GM21737 (cell line): ENCODE data around the gene PTPN4.

Experiments used
- ATAC-seq: cut with Tn5 transposase; IDR thresholded peaks from one replicate; pipeline ENCODE4 v1.9.1; 2021; ENCODE audit warnings: mild to moderate bottlenecking, moderate library complexity; ENCODE audit not compliant: unreplicated experiment

Gene PTPN4

DNA sequence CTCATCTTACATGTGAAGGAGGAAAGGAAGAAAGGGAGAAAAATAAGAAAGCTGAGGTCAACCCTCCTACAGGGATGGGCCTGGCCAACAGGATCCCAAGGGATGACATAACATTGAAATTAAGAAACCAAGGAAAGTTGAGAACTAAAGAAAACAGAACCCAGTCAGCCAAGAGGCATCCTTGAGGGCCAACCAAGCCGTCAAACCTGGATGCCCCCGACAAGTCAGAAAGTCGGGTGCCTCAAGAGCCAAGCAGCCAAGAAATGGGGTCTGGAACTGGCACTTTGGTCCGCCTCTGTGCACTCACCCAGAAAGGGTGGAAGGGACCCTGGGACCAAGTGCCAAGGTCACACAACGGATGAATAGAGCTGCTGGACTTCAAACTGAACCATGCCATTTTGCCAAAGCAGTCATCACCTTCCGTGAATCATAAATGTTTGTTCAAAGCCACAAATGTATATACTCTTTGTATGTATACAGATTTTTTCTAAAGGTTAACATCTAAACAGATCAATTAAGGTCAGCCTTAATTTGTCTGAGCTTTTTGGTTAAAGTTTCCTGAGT lies 27.0 kb upstream of the PTPN4 start:
- ATAC-seq: no peak

DNA sequence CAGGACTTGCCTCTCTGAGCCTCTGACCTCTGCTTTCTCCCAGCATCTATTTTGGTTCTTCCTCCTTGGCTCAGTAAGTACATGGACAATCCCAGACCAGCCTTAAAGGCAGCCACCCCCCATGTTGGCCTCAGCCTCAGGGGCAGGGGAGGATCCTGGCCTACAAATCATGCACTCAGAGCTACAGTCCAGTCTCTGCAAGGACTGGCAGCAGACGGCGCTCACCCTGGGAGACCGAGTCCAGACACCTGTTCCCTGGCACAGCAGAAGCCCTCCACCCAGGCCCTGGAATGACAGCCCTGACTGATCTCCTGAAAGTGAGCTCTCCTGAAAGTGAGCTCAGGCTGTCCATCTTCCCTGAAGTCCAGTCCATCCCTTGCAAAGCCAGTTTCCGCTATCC lies 25.7 kb upstream of the PTPN4 start:
- no peak for ATAC-seq

DNA sequence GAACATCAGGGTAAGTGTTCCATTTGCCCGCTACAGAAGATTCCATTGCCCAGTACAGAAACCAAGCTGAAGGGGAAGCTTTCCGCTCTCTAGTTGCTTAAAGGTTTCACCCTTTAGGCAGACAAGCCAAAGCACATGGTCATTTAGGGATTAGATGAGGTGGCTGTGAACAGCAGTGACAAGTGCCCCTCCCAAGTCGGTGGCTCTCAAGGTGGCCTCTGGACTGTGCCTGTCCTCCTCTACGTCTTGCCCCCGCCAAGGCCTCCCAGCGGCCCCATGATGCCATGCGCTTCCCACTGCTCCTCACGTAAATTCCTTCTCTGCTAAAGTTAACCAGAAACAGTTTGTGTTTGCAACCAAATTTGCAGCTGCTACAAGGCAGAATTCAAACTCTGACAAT lies 24.2 kb upstream of the PTPN4 start:
- no peak for ATAC-seq

DNA sequence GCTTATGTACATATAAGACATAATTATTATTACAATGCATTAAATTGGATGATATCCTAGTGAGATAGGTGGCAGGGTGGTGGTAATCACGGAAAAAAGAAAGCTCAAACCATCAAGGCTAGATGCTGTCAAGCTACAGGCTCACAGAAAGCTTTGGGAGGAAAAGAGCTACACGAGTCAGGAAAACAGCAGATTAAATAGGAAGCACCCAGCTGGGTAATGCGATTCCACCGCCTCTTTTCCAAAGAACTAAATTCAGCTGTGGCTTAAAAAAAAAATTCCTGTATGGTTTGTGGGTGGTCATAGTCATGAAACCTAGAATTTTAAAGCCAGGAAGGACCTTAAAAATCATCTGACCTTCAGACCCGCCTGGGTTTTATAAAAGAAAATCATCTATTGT lies 23.7 kb upstream of the PTPN4 start:
- no peak for ATAC-seq

DNA sequence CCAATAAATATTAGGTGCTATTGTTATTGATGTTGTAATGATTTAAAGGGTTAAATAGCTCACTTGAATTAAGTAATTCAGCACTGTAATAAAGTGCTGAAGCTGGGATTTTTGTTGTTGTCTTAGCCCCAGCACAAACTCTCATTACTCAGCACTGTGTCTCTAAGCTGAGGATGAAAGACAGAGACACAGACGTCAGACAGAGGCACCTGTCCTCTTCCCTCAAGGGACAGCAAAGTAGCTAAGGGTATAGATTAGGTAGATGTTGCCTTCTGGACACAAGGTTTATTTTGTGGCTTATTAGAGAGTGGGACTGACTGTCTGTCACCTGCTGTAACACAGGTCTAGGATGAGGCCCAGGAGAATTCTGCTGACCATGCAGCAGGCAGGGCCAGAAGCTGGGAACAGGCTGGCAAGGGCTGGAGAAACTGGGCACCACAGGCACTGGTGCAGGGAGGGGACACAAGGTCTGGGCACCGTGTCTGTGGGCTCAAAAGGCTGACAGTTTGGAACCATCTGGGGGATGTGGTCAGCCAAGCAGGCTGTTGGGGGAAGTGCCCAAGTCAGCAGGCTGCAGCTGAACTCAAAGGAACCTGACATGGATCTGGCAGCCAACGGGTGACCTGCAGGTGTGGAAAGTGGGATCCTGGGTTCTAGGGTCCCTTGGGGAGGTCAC lies 20.0 kb upstream of the PTPN4 start:
- ATAC-seq: no peak

DNA sequence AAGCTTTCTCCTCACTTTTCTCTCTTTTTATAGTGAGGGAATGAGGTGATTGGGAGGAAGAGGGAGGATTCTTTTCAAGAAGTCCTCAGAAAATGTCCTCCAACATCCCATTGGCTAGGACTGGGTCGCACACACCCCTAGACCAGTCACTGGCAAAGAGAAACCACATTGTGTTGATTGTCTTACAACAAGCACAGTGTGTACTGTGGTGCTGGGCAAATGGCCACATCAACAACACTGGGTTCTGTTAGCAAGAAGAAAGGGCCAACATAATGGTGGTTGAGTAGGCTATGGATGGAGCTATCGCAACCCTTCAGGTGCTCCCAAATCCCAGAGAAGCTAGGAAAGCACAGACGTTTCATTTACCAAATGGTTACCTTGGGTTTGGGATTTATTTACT lies 18.7 kb upstream of the PTPN4 start:
- ATAC-seq: no peak

DNA sequence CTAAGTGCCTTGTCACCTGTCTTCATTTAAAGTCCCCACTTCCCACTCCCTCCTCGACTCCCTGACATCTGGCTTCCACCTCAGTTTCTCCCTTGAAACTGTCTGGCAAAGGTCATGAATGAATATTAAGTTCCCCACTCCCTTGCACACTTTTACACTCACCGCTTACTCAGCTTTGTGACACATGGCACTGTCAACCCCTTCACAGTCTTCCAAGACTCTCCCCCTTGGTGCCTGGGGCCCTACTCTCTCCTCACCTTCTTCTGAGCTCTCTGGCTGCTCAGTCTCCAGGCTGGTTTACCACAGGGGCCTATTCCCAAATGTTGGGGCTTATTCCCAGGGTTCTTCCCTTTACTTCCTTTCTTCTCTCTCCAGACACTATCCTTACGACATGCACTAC lies 17.9 kb upstream of the PTPN4 start:
- no peak for ATAC-seq

DNA sequence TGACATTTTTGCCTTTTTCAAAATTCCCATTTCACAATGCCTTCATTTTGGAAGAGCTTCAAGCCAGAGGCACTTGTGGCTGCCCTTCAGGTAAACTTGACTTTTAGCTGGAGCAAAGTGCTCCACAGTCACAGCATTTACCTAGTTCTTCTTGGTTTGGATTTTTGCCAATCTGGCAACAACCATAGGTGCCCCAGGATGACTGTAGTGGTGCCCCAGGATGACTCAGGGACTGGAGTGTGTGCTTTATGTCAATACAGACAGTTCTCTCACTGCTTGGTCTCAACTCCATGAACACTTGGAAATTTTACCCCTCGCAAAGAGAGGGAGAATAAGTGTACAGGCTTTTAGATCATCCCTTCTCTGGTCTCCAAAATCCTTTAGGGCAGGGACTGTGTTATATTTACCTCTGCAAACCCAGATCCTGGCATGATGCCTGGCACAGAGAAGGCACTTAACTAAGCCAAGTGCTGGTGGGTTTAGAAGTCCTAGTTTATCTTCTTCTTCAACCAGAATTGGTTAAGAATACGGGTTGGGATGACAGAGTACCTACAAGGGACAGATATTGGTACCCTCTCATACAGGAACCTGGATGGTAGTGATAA lies 15.3 kb upstream of the PTPN4 start:
- no peak for ATAC-seq

DNA sequence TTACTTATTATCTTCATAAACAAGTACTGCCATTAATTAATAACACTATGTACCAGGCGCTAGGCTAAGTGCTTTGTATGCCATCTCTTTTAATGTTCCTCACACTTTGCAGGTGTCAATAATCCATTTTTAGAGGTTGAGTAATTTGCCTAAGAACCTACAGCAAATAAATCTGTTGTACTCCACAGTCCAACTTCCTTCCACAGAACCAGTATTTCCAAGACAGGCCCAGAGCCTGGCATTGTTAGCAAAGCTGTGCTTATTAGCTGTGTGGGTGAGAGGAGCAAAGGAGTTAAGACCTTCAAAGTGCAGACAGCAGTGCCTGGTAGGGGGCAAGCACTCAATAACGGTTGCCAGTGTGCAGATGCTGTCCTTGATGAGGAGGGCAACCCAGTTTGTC lies 14.2 kb upstream of the PTPN4 start:
- no peak for ATAC-seq

DNA sequence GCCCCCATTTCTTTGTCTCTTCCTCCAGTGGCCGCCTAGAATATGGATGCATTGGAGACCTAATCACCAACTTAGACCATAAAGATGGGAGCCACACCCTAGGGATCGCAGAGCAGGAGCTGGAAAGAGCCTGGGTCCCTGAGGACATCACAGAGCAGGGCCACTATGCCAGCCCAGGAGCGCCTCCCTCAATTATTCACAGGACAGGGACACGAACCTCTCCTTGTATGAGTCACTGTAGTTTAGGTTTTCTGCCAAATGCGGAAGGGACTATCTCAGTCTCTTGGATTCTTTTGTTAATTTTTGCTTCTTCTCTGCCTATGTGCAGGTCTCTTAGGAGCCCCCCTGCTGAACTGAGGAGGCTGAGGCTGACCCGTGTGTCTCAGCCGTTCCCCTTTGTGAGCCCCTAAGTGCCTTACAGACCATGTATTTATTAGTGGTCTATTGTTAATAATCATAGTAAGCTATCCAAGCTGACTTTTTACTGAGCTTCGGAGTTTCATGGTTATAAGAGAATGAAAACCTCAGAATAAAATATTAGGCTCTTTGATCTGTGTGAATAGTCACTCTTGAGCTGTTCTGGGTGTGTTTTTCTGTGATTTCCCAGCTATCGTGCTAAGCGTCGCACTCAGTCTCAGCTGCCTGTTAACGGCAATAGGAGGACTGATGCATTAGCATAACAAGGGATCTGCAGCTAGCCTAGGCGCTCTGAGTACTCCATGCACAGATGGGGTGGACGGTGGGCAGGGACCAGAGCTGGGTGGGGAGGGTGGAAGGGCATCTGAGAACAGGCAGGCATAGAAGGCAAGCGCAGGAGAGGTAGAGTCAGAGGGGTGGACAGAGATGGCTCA lies 12.7 kb upstream of the PTPN4 start:
- no peak for ATAC-seq

DNA sequence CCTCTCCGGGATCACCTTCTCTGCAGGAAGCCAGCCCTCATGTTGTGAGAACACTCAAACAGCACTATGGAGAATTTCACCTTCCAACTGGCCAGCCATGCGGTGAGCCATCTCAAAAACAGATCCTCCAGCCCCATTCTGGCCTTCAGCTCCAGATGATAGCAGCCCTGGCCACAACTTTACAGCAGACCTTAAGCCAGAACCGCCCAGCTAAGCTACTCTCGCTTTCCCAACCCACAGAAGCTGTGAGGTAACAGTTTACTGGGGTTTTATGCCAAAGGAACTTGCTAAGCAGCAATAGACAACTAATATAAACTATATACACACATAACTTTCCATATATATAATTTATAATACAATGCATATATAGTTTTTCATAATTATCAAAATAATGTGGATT lies 11.6 kb upstream of the PTPN4 start:
- ATAC-seq: no peak

DNA sequence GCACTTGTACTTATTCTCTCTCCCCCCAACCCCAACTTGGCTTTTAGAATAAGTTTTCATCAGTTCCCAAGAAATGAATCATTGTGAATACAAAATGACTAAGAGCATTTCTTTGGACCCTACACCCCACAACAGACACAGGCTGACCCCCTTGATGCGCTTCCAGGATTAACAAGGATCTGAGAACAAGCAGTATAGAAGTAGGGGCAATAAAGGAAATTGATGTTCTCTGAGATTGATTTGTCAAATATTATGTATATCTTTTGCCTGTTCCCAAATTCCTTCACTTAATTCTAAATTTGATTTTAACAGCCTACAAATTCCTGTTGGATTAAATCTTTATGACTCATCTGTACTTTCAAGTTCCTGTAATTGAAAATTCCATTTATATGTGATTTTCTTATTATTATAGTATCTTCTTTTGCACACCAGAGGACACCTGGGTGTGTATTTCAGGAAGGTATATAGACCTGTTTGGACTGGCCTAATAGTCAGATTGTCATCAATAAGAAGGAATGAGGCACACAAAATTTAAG lies 10.2 kb upstream of the PTPN4 start:
- ATAC-seq: no peak

DNA sequence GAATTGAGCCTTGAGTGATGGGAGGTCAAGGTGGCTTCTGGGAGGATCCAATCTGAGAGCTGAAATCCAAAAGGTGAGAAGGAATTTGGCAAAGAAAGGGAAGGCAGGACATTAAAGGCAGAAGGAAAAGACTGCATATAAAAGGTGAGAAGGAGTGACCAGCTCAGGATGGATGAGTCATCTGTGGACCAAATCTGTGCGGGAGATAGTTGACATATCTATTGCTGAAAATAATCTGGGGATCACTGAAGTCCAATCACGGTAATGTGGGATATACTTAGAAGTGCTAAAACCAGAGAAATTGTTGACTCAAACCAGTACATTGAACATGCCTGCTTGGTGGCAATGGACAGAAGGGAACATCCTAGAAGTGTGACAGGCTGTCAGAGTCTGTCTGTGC lies 8.0 kb upstream of the PTPN4 start:
- ATAC-seq: no peak

DNA sequence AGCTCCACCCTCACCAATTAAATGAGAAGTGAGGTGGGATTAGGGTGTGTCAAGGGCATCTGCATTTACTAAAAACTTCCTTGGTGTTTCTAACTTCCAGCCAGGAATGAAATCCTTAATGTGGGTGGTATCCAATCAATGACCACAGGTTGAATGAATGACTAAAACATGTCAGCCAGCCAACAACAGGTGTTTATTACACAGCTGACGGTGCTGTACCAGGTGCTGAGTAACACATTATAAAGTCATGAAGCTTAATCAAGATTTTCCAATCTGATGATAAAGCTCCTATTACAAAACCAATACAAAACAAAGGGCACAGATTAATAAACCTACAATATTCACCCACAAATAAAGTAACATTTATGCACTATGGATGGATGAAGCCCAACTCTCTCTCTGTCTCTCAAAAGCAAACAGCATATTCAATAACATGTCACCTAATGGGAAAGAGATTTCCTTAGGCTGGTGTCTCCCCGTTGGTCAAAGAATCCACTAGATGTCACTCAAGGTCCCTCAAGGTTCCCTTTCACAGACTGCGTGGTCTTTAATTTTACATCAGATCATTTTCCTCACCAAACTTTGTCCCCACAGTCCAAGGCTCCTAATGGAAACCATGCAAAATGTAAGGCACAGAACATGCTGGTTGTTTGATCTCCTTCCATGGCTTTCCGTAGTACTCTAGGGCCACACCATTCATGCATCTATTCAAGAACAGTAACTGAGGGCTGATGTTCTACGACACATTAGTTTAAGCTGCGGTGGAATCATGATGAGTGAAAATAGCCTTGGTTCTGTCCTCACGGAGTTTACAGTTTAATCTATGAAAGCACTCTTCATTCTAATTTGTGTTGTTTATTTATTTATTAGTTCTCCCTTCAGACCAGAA lies 6.4 kb upstream of the PTPN4 start:
- no peak for ATAC-seq

DNA sequence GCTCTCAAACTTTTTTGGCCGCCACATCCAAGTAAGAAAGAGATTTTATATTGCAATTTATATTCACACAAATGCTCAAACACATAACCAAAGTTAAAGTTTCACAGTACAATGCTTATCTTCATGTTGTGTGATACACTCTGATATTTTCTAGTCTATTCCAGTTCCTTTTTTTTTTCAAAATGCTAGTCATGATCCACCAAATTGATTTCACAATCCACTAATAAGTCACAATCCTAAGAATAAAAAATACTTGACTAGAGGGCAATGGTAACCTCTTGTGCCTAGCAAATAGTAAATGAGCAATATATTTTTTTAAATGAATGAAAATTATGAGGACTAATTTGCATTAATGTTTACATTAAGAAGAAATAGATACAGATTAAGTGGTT lies 5.8 kb upstream of the PTPN4 start:
- ATAC-seq: no peak

DNA sequence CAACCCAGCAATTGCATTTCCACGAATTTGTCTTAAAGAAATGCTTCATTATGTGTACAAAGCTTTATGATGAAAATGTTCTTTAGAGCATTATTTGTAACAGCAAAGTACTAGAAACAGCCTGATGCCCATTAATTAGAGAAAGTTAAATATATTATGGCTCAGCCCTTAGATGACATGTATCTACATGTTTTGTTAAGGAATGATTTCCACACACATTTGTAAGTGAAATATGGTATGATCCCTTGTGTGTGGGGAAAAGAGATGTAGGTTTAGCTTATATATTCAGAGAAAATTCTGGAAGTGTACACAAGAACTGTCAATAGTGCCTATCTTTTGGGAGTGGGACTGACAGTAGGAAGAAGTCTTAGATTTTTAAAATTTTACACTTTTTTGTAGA lies 3.8 kb upstream of the PTPN4 start:
- no peak for ATAC-seq

DNA sequence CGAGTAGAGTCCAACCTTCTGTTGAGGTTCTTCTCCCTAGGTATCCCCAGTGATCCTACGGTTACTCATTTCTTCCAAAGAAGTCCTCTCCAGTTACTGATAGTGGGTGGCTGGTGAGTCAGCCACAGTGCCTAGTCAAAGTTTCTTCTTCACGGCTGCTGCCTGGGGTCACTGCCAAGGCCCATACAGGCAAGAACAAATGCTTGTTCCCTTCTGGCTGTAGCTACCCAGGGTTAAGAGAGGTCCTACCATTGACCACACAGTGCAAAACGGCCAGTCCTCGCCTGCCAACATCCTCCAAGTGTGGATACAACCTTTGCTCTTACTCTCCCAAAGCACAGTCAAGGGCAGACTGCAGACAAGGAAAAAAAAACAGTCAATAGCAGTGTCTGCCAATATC lies 2.9 kb upstream of the PTPN4 start:
- ATAC-seq: no peak

DNA sequence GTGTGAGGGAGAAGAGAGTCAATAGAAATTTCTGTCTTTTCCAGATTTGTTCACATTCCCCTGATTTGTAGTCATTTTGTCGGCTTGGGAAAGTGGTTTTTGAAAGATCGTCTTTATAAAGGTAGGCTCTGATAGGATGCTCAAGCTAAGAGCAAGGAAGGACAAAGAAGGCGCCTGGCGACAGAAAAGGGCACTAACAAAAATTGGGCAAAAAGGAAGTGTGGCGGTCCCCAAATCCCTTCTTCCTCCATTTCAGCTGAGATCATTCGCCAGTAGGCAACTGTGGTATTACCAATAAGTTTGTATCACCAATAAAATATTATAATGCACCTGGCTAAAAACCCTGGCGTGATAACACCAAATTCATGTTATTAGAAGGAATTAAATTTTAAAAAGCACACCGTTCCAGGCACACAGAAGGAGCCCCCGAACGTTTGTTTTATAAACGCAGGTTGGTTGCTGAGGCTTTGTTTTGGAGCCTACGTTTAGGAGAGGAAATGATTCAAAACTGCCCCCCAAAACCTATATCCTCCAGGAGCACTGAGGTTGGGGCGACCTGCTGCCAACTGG lies 756 bp upstream of the PTPN4 start:
- ATAC-seq: no peak

DNA sequence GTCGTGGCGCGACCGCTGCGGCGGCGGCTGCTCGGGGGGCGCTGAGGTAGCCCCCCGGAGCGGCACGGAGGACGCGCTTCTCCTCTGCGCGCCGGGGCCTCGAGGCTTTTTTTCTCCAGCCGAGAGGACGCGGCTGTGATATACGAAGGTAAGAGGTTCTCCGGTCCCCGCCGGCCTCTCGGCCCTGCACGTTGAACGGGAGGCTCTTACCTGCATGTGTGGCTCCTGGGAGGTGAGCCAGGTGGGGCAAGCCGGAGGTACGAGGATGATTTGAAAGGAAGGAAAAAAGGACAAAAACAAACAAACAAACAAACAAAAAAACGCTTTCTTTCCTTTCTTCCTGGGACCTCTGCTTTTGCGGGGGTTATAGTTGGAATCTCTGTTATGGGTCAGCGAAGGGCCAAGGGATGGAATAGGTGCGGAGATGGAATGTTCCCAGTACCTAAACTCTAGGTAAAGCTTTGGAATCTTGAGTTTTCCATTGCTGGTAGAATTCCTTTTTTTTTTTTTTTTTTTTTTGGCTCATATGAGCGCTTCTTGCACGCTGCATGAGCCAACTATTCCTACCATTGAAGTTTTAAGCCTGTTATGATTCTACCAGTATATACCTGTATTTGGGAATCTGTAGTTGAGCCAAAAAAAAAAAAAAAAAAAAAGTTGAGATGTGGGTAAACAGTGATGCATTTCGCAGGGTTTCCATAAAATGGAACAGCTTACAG lies 674 bp downstream of the PTPN4 start:
- ATAC-seq: peak; percentile 22

DNA sequence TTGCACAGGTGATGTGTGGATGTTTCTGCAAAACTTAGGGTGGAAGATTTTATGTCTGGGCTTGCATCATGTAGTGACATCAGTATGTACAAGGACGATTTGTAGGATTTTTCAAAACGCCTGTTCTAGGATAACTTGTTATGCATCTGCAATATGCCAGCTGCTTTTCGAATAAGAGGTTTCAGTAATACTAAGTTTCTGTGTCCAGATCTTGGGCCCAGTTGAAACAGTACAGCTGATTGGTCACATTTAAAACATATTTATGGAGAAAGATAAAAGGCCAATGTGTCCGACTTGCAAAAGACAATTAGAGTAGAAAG lies 1.2 kb downstream of the PTPN4 start:
- ATAC-seq: no peak
